HG03097 (cell line): ENCODE results near the gene PSD4.

Experiments
- ATAC-seq: cut with Tn5 transposase; IDR thresholded peaks from one replicate; pipeline ENCODE4 v1.9.1; 2021; ENCODE audit not compliant: unreplicated experiment, low FRiP score

Gene PSD4

DNA sequence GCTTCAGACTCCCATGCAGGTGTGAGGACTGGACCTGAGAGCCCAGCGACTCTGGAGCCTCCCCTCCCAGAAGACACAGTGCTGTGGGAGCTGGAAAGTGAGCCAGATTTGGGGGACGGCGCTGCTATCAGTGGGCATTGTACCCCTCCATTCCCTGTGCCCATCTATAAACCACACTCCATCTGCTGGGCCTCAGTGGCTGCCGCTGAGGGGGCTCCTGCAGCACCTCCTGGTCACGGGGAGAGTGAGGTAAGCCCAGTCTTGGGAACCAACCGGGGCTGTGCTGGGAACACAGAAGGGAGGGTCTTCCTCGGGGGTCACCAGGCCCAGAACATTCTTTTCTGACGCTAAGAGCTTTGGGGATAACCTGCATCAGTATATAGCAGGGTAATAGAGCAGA is 9.5 kb downstream of the PSD4 start:
- ATAC-seq: no peak

GRCh38 chr2:113183703-113184102 is 9.9 kb downstream of the PSD4 start:
- ATAC-seq: no peak

GRCh38 chr2:113184531-113185230 is 10.9 kb downstream of the PSD4 start:
- no peak for ATAC-seq

DNA sequence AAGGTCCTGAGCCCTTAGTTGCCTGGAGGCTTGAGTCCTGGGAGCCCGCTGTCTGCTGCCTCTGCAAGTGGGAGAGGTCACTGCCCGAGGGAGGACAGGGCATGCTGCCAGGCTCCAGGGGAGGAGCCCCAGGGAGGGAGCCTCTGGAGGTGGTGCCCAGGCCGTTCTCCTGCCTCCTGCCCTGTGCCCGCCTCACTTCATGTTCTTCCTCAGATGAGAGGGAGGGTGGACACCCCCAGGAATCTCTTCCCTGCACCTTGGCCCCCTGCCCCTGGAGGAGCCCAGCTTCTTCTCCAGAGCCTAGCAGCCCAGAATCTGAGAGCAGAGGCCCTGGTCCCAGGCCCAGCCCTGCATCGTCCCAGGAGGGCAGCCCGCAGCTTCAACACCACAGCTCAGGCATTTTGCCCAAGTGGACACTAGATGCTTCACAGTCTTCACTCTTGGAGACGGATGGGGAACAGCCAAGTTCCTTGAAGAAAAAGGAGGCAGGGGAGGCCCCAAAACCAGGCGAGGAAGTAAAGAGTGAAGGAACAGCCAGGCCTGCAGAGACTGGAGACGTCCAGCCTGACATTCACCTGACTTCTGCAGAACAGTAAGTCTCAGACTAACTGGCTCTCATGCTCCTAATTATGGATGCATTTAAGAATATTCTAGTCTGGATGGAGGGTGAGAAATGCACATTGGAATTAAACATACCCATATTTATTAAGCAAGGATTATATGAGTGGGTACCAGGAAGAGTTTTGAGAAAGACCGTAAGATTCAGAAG is 12.1 kb downstream of the PSD4 start:
- no peak for ATAC-seq

GRCh38 chr2:113186433-113186796 is 12.6 kb downstream of the PSD4 start:
- no peak for ATAC-seq

DNA sequence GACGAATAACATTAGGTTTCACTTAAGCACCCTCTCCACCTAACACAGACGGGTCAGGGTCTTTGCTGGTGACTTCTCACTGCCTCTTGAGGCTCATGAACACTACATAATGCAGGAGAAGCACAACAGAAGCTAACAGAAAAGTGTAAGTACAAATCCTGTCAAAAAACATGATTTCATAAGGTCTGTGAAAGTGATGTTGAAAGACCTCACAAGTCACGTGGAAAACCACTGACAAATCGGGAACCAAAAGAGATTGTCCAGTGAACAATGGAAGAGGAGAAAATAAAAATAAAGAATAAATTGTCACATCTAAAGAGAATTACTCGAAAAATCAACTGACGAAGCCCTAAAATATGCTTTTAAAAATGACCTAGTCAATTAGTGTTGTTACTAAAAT is 14.0 kb downstream of the PSD4 start:
- ATAC-seq: no peak

DNA sequence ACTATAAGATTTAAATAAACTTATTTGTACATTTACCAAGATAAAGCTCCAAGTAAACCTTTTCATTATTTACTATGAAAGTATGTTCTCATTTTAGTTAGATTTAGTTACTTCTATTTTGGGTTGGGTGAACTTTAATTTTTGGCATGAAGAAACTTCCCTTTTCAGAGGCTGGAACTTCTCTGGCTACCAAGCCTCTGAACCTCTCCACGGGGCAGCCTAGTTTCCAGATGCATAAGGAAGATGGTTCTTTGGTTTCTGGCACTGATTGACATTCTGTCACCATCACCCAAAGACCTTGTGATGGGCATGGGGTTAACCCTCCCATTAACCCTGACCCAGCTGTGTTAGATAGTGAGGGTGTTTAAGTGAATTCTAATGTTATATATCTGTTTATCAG is 17.1 kb downstream of the PSD4 start:
- ATAC-seq: no peak

GRCh38 chr2:113192459-113193100 is 18.8 kb downstream of the PSD4 start:
- no peak for ATAC-seq

- no peak for ATAC-seq
Measured at GRCh38 chr2:113195923-113196501, 22.2 kb downstream of the PSD4 start.

GRCh38 chr2:113196839-113197238 is 23.1 kb downstream of the PSD4 start:
- ATAC-seq: no peak

DNA sequence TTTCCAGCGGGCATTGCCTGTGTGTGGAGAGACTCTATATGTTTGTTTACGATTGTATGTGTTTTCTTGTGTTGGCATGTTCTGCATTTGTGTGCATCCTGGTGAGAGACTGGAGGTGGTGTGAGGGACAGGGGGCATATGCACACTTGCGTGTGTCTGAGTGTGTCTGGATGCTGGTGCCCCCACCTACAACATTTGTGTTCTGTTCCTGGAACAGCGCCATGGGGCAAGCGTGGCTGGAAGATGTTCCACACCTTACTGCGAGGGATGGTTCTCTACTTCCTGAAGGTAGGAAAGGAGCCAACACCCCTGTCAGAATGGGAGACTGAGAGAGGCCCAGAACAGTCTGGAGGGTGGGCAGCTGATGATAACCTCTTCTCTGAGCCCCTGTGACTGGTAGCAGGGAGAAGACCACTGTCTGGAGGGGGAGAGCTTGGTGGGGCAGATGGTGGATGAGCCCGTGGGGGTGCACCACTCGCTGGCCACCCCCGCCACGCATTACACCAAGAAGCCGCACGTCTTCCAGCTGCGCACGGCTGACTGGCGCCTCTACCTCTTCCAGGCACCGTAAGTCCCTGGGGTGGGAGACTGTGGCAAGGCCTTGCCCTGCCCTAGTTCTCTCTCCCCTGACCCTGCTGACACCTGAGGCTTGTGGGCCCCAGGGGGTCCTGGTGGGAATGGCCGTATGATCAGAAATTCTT is 23.7 kb downstream of the PSD4 start:
- ATAC-seq: no peak

GRCh38 chr2:113198048-113198789 is 24.4 kb downstream of the PSD4 start:
- no peak for ATAC-seq

DNA sequence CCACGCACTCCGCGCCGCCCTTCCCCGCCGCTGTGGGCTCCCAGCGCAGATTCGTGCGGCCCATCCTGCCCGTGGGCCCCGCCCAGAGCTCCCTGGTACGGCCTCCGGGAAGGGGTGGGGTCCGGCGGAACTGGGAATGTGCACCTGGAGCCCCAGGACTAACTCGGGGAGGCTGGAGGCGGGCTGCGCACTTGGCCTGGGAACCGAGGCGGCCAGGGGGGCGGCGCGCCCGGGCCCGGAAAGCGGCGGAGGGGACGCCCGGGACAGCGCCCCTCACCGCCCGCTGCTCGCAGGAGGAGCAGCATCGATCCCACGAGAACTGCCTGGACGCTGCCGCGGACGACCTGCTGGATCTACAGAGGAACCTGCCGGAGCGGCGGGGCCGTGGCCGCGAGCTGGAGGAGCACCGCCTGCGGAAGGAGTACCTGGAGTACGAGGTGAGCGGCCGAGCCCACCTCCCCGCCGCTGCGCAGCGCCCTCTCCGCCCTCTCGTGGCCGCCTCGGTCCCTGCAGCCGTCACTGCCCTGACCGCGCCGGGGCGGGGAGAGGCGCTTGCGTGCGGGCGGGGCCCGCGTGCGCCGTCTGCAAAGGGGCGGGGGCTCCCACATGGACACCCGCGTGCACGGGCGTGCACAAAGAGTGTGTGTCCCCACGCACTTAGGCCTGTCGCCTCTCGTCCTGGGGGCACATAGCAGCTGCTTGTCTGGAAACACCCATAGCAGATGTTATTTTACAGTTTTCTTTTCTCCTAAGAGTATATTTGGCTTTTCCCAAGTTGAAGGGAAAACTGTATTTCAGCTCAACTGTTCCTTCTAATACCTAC is 25.2 kb downstream of the PSD4 start:
- ATAC-seq: peak; percentile 67

GRCh38 chr2:113200236-113200635 is 26.5 kb downstream of the PSD4 start:
- no peak for ATAC-seq

DNA sequence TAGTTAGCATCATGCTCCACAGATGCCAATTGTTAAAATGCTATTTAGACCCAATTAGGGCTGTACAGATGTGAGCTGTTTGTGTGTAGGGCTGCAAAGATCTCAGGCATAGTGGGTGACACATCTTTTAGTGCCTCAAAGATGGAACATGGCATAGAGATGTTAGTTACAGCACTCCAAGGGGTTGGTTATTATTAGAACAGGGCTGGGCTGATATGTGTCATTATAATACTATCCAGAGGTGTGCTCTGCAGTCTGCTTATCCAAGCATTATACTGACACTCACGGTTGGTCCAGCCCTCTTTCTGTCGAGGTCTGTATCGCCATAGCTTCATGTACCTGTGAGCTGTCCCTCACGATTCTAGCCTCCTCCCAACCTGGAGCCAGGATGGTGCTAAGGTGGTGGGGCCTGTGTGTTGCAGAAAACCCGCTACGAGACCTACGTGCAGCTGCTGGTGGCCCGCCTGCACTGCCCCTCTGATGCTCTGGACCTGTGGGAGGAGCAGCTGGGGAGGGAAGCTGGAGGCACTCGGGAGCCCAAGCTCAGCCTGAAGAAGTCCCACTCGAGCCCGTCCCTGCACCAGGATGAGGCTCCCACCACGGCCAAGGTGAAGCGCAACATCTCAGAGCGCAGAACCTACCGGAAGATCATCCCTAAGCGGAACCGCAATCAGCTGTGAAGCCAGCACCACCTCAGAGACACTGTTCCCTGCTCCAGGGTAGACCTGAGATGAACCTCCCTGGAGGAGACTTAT is 27.1 kb downstream of the PSD4 start:
- ATAC-seq: no peak

DNA sequence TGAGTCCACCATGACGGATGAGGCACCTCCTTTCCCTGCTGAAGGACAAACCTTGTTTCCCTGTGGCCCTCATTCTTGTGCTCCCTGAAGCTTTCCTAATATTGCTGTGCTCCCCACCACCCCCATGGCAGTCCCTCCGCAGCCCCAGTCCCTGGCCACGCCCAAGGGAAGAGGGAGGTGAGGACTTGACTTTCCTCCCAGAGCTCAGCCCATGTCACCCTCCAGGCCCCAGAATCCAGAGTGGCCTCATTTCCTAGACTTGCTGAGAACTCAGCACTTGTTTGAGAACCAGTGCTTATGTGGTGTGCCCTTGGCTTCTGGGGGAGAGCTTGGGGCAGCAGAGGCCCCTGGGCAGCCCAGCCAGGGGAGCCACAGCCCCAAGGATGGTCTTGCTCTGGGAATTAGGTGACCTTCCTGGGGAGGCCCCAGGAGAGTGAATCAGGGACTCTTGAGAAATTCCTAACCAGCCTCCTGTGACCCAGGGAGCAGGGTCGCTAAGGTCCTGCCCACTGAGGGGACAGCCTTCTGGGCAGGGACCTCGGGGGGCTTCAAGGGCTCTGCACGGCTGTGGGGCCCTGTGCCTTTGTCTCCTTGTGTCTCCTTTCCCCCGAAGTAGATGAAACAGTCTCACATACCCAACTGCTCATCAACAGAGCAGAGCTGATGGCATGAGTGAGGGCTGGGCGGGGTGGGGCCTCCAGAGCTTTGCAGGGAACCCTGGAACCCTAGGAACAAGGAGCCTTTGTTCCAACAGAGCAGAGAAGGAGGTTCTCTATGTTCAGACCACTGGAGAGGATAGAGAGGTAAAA is 27.9 kb downstream of the PSD4 start:
- no peak for ATAC-seq

- no peak for ATAC-seq
Measured at GRCh38 chr2:113202305-113203216, 28.8 kb downstream of the PSD4 start.
